ENCODE data around the gene THOC5.

- no peak for TF ChIP-seq OSR1 (CRISPR knock-in tag; IDR thresholded peaks at IDR 0.05)
- TF ChIP-seq PATZ1 (CRISPR knock-in tag; IDR thresholded peaks at IDR 0.05; ENCODE audit: borderline replicate concordance) = no peak
- TF ChIP-seq ZNF70 (CRISPR knock-in tag; IDR thresholded peaks at IDR 0.05) = no peak
- TF ChIP-seq CSRNP3 (CRISPR knock-in tag; IDR thresholded peaks at IDR 0.05) = no peak
- no peak for TF ChIP-seq PPARA (CRISPR knock-in tag; IDR thresholded peaks at IDR 0.05; ENCODE audit: borderline replicate concordance)
These were observed 21.3 kb upstream of the THOC5 start for GRCh38 chr22:29574762-29575450.
